GM21528 (cell line): ENCODE measurements around the gene FMN2.
"Not testable (repeated sequence)": the region's sequence is repeated elsewhere in the genome, so short reads cannot be mapped to it uniquely, and the experiment has no call there.

Source experiments
- ATAC-seq: cut with Tn5 transposase; IDR thresholded peaks from one replicate; pipeline ENCODE4 v1.9.1; 2021; ENCODE audit warnings: mild to moderate bottlenecking, moderate library complexity; ENCODE audit not compliant: unreplicated experiment, low FRiP score

FMN2 gene

DNA sequence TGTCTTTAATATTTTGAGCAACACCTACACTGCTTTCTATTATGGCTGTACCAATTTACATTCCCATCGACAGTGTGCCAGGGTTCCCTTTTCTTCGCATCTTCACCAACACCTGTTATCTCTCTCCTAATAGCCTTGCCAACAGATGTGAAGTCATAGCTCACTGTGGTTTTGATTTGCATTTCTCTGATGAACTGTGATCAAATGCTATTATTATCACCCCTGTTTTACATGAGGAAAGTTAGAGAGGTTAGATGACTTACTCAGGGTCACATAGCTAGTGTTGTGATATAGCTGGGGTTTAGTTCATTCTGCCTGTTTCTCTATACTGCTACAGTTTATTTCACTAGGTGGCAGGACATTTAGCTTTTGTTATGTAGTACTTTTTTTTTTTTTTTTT, 204.1 kb downstream of the FMN2 start:
- ATAC-seq, result no peak

DNA sequence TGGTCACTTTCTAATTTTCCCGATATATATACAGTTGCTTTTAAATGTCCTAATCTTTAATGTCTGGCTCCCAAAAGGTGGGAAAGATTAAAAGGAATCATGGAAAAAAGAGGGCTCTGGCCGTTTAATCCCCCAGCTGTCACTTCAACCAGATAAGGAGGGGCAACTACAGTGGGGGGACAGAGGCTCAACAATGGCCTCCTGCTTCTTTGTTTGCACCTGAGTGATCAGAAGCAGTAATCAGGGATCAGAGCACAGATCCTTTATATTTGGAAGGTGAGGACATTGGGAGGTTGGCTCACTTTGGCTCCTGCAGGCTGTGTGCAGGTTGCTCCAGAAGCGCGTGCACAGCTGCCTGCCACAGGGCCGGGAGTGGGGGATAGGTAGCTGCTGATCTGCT, 212.8 kb downstream of the FMN2 start:
- ATAC-seq, result no peak

DNA sequence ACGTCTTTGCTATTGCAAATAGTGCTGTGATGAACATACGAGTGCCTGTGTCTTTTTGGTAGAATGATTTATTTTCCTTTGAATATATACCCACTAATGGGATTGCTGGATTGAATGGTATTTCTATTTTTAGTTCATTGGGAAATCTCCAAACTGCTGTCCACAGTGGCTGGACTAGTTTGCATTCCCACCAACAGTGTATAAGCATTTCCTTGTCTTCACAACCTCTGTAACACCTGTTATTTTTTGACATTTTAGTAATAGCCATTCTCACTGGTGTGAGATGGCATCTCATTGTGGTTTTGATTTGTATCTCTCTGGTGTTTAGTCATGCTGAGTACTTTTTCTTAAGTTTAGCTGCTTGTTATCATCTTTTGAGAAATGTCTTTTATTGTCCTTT, 215.0 kb downstream of the FMN2 start:
- ATAC-seq, result no peak

DNA sequence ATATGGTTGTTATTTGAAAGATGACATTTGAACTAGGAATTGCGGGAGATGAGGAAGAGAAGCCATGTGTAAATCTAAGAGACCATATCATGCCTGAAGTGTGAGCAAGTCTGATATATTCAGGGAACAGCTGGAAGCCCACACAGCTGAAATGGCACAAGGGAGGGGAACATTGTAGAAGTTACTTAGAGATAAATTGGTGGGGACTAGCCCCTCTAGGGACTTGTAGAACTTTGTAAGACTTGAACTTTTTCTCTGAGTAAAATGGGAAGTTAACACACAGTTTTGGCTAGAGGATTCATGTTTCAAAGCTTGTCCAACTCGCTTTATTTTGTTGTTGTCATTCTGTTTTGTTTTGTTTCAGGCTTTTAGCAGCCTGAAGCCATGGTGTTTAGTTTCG, 216.4 kb downstream of the FMN2 start:
- ATAC-seq, result no peak

DNA sequence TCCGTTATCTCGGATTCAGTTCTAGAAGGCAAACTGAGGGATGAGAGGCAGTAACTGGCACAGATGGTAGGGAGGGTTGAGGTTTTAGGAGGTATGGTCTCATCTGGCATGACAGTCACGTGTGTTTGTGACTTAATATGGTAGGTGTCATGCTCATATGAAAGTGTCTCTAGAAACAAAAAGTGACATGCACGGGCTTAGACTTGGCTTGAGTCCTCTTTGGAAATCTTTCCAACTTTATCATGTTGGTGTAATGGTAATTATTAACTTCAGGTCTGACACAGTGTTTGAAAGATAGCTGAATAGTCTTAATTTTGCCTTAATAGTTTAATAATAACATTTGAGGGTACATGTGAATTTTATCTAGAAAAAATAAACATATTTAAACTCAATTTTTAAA, 218.1 kb downstream of the FMN2 start:
- ATAC-seq, result no peak

DNA sequence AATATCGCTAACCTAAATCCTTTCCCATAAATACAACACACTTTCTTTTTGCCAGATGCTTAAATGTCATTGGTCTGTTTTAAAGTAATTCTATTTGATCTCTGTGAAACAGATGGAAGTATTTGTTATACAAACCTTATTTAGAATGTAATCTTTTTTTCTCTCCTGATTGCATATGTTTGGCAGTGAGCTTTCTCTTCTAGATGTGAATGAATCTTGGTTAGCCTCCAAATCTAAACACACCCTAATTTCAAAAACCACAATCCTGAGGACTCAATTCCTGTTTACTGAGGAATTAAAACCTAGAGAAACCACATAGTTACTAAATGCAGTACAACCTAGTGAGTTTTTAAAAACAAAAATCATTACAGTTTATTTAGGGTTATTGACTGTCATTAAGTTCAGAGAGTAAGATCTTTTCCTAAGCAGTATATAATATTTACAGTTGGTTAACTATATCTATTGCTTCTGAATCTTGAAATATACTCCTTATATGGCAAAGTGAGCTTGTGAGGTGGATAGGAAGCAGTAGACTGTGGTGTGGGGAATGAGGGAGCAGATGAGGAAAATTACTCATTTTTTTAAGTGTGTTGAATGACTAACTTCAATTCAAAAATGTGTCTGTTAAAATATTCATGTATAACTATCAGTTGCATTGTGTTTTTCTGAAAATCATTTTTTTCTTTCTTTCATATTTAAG, 218.7 kb downstream of the FMN2 start:
- no peak for ATAC-seq

DNA sequence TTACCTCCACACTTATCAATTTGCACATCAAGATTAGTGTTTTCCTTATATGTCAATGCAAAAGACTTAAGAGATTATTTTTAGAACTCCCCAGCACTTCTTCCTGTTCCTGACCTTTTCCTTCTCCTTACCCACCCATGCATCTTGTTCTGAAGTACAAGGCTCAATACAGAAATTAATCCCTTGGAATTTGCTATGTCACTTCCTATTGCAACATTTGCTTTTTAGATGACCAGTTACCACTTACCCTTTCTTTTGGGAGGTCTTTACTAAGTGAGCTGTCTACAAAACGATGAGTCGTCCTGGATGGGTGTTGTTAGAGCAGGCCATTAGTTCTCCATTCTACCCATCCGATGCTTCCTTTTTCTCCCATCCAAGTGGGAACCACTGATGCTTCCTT, 221.2 kb downstream of the FMN2 start:
- no peak for ATAC-seq

DNA sequence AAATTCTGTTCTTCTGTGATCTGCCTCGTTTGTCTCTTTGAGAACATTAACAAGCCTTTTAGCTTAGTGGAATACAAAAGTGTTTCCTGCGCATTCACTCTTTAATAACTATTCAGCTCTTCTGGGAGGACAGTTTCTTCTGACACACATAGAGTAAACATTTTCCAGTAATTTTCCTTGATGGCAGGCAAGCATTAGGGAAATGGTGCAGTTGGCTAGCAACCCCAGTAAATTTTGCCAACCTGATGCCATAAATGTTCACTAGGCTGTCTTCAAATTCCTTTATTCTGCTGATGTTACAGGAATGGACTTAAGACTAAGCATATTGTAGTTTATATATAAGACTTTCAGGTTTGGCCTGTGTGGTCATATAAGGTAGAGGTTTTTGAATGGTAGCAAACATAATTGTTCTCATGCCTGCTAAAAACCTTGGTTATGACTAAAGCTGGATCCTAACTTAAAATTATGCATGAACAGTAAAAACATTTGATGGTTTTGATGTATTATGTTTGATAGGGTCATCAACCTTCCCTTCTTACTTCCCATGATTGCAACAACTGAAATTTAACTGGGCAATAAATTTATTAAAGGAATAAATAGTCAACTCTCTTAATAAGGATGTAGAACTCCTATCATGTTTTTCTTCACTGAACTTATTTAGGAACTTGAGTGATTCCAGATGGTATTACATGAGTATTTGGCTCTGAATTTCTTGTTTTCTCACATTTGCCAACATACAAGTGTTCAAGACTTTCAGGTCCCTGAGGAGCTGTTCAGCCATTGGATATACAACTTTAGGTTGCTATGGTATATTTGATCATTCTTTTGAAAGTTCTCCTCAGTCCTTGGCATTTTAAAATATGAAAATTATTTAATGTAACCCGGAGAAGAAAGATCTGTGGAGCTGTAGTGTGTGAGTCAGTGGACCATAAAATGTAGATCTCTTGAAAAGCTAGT, 223.4 kb downstream of the FMN2 start:
- no peak for ATAC-seq

DNA sequence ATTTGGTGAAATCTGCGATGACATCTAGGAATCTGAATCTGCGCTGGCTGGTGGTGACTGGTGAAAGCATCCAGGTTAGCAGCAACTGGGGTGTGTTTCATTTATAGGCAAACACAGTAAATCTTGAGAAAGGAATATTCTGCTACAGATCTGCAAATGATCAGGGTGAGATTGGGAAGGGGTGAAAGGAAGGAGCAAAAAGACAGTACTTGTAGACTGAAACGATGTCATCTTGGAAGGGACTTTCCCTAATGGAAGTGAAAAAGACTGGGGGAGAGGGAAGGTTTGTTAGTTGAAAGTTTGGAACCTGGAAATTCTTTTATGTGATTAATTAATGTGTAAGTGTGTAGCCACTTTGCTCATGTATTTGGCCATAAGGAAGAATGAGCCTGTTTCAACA, 228.3 kb downstream of the FMN2 start:
- no peak for ATAC-seq

DNA sequence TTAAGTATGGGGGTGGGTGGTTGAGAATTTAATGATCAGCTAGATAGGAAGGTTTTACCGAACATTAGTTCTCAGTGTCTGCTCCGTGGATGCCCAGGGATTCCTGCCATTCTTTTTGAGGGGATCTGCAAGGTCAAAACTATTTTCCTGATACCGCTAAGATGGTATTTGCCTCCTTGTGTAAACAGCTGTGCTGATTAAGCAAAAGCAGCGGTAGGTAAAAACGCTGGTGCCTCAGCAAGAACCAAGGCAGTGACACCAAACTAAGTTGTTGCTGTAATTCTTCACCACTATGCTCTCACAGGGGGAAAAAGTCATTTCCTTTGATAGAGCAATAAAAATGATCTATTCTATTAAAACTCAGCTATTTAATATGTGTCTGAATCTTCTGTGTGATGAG, 229.0 kb downstream of the FMN2 start:
- ATAC-seq, result no peak

DNA sequence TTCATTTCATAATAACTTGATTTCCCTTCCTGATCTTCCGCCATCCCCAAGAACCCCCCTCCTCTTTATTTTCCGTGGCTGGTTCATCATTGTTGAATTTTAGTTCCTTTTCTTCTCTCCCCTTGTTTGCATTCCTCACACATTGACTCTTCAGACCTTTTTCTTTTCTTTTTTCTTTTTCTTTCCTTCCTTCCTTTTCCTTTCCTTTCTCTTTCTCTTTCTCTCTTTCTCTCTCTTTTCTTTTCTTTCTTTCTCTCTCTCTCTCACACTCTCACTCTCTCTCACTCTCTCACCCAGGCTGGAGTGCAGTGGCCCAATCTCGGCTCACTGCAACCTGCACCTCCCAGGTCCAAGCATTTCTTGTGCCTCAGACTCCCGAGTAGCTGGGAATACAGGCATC, 231.3 kb downstream of the FMN2 start:
- ATAC-seq, result no peak

DNA sequence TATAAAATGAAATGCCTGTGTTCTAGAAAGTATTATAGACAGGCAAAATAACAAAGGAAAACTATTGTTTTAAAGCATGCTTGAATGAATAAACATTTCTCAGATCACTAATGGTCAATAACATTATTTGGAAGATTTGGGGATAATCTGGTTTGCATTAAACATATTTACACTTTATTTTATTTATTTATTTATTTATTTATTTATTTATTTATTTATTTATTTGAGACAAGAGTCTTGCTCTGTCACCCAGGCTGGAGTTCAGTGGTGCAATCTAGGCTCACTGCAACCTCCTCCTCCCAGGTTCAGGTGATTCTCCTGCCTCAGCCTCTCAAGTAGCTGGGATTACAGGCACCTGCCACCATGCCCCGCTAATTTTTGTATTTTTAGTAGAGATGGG, 236.7 kb downstream of the FMN2 start:
- not testable (repeated sequence) for ATAC-seq

DNA sequence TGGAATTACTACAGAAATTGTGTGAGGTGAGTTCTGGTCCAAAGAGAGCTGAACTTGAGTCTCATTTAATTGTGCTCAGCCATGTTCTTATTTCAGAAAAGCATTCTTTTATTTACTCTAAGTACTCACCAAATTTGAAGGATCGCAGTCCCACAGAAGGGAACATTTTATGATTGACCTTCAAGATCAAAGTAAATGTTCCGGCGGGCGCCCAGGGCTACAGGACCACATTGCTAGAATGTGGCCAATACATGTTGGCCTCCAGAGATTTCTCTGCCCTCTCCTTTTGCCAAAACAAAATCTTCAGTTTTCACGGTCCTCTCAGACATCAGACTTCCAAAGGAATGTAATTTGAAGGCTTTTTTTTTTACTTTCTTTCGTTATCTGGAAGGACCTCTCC, 237.8 kb downstream of the FMN2 start:
- no peak for ATAC-seq

DNA sequence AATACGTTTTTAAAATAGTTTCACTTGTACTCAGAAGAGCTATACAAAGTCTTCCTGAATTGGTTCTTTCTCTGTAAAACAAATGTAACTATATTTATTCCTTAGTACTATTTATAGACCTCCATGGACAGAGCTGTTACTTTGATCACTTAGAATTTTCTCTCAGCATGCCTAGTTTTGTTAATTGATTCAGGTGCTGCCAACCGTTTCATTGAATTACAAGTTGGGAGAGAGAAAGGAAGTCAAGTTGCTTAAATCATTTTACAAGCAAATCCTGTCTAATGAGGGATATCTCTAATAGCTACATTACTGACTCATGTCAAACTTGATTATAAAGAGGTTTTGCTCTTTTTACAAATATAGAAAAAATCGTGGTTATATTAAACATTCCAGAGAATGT, 241.0 kb downstream of the FMN2 start:
- ATAC-seq, result no peak

DNA sequence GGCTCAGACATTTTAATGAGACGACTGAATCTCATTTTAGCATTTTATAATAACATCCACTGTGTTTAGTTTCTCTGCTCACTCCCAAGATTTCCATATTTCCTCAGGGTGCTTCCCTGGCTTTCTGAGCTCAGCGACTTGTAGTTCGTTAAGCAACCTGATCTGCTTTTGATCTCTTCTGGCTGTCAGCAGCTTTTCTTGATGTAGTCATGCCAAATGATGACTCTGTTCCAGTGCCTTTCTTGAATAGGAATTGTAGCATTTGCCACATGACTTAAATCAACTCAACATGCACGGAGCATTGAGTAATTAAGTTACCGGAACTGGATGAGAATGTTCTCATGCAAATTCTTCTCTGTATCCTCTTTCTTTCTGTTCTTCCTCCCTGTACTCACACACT, 246.1 kb downstream of the FMN2 start:
- ATAC-seq, result no peak

DNA sequence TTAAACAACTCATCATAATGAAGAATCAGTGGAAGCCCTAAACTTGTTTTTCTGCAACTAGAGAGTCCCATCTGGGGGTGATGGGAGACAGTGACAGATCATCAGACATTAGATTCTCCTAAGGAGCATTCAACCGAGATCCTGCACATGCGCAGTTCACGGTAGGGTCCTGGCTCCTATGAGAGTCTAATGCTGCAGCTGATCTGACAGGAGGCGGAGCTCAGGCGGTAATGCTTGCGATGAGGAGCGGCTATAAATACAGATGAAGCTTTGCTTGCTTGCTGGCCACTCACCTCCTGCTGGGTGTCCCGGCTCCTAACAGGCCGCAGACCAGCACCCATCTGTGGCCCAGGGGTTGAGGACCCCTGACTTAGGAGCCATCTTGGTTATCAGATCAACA, 247.2 kb downstream of the FMN2 start:
- ATAC-seq, result no peak

DNA sequence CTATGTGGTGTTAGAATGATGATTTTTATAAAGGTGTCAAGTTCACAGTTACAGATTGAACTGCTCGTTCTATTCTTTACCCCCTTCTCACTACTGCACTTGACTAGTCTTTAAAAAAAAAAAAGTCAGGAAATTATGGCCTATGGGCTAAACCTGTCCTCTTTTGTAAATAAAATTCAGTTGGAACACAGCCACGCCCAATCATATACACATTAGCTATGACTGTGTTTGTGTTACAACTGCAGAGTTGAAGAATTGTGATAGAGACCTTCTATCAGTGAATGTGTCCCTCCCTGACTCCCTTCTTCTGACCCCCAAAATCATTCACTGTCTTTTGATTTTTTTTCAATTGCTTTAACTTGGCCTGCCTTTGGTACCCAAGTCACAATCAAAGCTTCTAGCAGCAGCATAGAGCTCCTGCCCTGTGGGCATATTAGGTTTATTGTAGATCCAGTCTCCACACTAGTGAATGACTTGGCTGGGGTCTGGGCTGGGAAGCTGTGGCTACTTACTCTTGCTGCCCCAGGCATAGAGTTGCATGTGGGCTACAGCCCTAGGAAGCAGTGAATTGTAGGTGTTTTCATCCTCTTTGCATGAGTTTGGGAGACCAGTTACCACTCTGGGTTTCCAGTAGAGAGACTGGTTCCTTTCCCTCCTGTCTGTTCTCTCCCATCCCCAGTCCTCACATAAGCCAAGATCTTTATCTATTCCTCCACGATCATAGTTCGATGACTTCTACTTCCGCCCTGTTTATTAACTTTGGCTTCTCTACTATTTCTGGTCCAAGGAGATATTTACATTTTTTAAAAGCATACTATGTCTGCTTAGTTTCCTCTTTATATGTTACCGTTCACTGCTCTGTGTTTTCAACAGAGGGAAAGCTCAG, 249.9 kb downstream of the FMN2 start:
- ATAC-seq, result no peak

DNA sequence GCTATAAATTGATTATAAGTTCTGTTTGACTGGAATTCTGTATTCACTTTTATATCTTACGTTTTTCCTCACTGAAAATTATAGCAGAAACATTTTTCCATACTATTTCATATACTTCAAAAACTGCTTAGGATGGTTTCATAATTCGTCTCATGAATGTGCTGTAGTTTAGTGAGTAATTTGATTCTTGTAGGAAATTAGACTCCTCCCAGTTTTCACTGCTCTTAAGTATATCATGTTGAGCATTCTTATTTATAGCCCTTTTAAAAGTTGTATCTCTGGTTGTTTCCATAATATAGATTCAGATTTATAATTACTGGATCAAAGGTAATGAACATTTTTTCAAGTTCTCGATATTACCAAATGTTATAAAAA, 250.6 kb downstream of the FMN2 start:
- ATAC-seq, result no peak

DNA sequence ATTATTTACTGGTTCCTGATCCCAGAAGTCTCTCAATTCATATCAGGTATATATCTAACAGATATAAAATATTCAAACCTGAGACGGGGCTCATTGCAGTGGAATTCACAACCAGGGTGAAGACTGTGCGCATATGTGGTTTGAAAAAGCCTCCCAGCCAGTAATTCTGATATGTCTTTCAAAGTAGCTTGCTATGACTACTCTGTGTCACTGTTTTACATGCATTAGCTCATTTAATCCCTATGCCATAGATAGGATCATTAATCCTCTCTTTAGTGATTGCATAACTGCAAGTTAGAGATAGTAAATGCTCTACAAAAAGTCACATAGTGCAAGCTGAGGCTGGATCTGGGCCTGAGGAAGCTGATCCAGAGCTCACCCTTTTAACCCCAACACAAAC, 251.4 kb downstream of the FMN2 start:
- ATAC-seq, result no peak

DNA sequence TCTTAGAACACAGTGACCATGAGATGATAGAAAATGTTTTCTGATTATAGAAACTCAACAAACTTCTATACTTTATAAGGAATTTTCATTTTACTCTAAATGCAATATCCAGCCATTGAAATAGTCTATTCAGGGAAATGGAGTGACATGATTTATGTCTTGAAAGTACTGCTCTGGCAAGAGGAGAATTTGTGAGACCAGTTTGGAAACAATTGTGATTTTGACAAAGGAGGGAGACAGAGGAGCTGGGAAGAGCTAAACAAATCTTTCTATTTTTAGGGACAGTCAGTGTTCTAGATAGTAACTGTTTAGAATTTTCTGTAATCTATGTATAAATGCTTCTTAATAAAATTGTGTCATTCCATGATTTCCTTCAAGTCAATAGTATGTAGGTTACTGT, 252.3 kb downstream of the FMN2 start:
- ATAC-seq, result no peak

DNA sequence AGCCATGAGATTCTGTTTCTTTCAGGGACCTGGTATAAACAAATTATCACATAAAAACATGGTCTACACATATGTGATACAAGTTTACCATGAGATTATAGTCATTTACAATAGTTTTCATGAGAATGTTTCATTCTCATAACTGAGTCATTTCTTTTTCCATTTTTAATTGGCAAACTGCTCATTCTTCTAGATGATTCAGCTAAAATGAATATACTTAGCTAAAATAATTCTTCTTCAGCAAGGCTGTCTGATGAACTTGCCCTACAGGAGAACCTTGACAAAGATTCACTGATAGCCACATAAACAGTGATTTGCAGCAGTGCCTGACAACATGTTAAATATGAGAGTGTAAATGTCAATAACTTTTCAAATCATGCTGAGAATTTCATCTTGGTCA, 253.2 kb downstream of the FMN2 start:
- ATAC-seq, result no peak
